Measurements from ENCODE around the gene STARD5. TPM values are rescaled to one million over a fixed set of nuclear protein-coding genes. Genes with fewer than 3 reads are reported as not detected.

Gene STARD5
- total RNA-seq, 4 donors from 2014 or later: 1.3 to 6.7 (median 4.1) TPM

DNA sequence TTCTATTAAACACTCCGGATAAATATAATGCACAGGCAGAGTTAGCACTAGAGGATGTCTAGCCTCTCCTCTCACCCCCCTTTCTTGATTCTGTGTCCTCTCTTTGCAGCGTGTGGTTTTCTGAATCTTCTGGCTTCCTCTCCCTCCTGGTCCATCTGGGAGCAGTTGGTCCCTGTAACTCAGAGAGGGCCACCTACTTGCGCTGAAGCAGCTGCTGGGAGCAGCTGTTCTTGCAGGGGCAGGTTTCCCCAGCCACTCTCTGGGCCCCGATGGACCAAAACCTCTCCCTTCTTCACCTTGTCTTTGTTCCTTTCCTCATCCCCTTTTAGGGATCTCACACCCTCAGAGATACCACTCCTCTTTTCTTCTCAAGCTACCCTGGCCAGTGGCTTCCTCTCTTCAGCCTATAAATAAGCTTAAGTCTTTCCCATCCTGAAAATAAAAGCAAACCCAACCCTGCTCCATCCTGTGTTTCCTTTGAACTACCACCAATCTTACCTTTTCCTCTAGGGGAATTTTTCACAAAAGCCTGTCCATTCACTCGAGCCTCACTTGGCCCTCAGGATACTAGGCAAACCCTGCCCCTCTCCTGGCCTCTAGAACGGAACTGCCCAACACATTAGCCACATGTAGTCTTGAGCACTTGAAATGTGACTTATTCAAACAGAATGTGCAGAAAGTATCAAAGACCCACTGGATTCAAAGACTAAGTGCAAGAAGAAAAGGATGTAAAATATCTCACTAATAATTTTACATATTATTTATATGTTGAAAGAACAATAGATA lies 59.7 kb downstream of the STARD5 start:
- no peaks in the 10 kb centered on the region for H3K9me3 ChIP-seq
- H3K4me1 ChIP-seq: peaks cover 0 to 19% (median 13%) of the 10 kb centered on the region in 3 donors
- H3K36me3 ChIP-seq: peaks cover 0 to 13% of the 10 kb centered on the region in 2 donors
- WGBS, 2 donors (ENCODE audit: low coverage in 1 of 2): 44 to 77% methylated on average over 2 to 6 of the region's 6 CpGs
- H3K27ac ChIP-seq: peak overlapping the region in 1 of 4 donors; percentile 4
- no peak for ATAC-seq
- peaks cover 7% of the 10 kb centered on the region for H3K27me3 ChIP-seq
- no peak overlapping the region for H3K4me3 ChIP-seq
- TF ChIP-seq, protein P1, sequence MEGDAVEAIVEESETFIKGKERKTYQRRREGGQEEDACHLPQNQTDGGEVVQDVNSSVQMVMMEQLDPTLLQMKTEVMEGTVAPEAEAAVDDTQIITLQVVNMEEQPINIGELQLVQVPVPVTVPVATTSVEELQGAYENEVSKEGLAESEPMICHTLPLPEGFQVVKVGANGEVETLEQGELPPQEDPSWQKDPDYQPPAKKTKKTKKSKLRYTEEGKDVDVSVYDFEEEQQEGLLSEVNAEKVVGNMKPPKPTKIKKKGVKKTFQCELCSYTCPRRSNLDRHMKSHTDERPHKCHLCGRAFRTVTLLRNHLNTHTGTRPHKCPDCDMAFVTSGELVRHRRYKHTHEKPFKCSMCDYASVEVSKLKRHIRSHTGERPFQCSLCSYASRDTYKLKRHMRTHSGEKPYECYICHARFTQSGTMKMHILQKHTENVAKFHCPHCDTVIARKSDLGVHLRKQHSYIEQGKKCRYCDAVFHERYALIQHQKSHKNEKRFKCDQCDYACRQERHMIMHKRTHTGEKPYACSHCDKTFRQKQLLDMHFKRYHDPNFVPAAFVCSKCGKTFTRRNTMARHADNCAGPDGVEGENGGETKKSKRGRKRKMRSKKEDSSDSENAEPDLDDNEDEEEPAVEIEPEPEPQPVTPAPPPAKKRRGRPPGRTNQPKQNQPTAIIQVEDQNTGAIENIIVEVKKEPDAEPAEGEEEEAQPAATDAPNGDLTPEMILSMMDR (IDR thresholded peaks at IDR 0.05): no peak
- TF ChIP-seq POLR2A (IDR thresholded peaks at IDR 0.05): no peak
- no peak for TF ChIP-seq POLR2AphosphoS5 (IDR thresholded peaks at IDR 0.05)
- TF ChIP-seq EP300 (IDR thresholded peaks at IDR 0.05): no peak

DNA sequence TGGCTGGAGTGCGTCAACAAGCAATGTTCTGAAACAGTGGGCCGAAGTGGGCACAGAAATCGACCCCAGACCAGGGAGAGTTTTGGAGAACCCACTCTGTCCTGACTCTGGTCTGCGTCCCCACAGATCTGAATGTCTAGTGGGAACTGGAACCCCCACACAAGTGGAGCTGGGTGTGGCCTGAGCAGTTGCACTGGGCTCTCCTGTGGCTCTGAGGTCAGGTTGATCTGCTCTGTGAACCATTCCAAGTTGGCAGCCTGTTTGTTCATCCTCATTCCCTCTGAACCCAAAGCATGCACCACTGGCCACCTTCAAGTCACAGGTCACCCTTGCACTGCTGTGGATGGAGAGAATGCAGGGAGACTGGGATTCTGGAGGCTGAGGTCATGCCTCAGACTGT lies 60.5 kb downstream of the STARD5 start:
- H3K27ac ChIP-seq: peak overlapping the region in 1 of 4 donors; percentile 4
- H3K4me3 ChIP-seq: no peak overlapping the region
- H3K36me3 ChIP-seq: peaks cover 0 to 8% of the 10 kb centered on the region in 2 donors
- peaks cover 0 to 19% (median 13%) of the 10 kb centered on the region in 3 donors for H3K4me1 ChIP-seq
- WGBS, 2 donors (ENCODE audit: low coverage in 1 of 2): 60 to 86% methylated on average over 1 to 2 of the region's 4 CpGs
- ATAC-seq: no peak
- no peak for TF ChIP-seq POLR2A (IDR thresholded peaks at IDR 0.05)
- TF ChIP-seq, protein P1 (IDR thresholded peaks at IDR 0.05): no peak
- TF ChIP-seq EP300 (IDR thresholded peaks at IDR 0.05): no peak
- no peak for TF ChIP-seq POLR2AphosphoS5 (IDR thresholded peaks at IDR 0.05)
- peaks cover 7% of the 10 kb centered on the region for H3K27me3 ChIP-seq
- H3K9me3 ChIP-seq: no peaks in the 10 kb centered on the region

DNA sequence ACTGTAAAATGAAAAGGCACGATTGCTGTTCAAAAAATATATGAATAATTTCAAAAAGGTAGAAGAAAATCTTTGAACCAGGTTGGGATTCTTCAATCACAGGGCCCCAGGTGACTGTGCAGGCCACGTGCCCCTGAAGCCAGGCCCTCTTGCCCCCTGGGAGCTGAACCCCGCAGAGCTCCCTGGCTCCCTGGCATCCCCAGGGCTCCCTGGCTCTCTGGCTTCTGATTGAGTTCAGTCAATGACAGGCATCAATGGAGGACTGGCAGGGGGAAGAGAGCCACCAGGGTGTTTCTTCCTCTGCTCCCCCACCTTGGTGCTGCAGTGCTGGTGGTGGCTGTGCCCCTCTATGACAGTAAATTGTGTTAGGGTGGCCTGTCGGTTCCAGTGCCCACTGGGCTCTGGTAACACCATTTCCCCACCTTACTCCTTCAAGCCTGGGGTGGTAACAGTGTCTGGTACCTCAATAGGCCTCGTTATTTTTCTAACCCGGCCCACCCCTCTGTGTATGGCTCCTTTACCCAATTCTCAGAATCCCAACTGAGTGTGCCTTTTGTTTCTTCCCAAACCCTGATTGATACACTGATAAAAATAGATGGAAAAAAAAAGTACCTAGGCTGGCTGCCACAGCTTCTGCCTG lies 62.6 kb downstream of the STARD5 start:
- H3K36me3 ChIP-seq: no peaks in the 10 kb centered on the region
- peaks cover 0 to 15% (median 11%) of the 10 kb centered on the region in 3 donors for H3K4me1 ChIP-seq
- ATAC-seq: no peak
- TF ChIP-seq, protein P1 (IDR thresholded peaks at IDR 0.05): no peak
- TF ChIP-seq EP300 (IDR thresholded peaks at IDR 0.05) (no peak), POLR2A (IDR thresholded peaks at IDR 0.05) (no peak), POLR2AphosphoS5 (IDR thresholded peaks at IDR 0.05) (no peak)
- H3K9me3 ChIP-seq: no peaks in the 10 kb centered on the region
- H3K27ac ChIP-seq: no peak overlapping the region
- 65 to 86% methylated on average over 3 to 4 of the region's 6 CpGs for WGBS, 2 donors (ENCODE audit: low coverage in 1 of 2)
- no peak overlapping the region for H3K4me3 ChIP-seq
- H3K27me3 ChIP-seq: peaks cover 9% of the 10 kb centered on the region

DNA sequence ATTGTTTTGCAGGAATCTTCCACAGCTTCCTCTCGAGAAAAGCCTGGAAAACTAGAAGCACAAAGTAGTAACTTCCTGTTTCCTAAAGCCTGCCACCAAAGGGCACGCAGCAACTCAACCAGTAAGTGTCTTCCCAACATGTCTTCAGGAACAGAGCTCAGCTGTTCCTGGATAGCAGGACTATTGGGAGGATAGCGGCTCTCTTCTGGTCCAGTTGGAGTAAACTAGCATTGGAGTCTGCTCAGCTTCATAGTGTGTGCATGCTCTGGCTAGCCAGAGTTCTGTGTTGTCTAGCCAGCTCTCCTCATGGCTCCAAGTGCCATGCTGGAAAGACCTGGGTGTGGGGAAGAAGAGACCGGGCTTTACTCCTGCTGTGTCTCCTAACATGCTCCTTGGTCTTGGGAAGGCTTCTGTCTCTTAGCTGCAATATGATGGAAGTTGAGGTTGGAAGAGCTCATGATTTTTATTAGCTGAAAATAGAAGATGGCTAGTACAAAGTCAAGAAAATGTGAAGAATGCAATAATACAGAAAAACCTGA lies 64.1 kb downstream of the STARD5 start:
- no peak overlapping the region for H3K27ac ChIP-seq
- no peak for ATAC-seq
- TF ChIP-seq, protein P1 (IDR thresholded peaks at IDR 0.05): no peak
- no peak for TF ChIP-seq EP300 (IDR thresholded peaks at IDR 0.05)
- no peak for TF ChIP-seq POLR2AphosphoS5 (IDR thresholded peaks at IDR 0.05)
- TF ChIP-seq POLR2A (IDR thresholded peaks at IDR 0.05): no peak
- H3K9me3 ChIP-seq: no peaks in the 10 kb centered on the region
- H3K36me3 ChIP-seq: no peaks in the 10 kb centered on the region
- H3K27me3 ChIP-seq: peaks cover 15% of the 10 kb centered on the region
- 69 to 72% methylated on average over 2 to 3 of the region's 4 CpGs for WGBS, 2 donors (ENCODE audit: low coverage in 1 of 2)
- no peak overlapping the region for H3K4me3 ChIP-seq
- H3K4me1 ChIP-seq: peaks cover 0 to 5% (median 0%) of the 10 kb centered on the region in 3 donors

Other genes with a start within 250 kb of the STARD5 start
- under 1 TPM in 2 of 4 donors, not detected in 2; 0.40 to 0.57 TPM for gene CFAP161, start 189.9 kb downstream of the STARD5 start, total RNA-seq
- gene IL16, start 127.3 kb downstream of the STARD5 start, total RNA-seq: 10 to 100 TPM; 15.0 to 35.2 (median 23.6) TPM
- under 1 TPM; 0.16 to 0.81 (median 0.36) TPM for gene TMC3, start 50.1 kb upstream of the STARD5 start, total RNA-seq